Liver (tissue), 9 donors: Measurements from ENCODE around the gene PHF24. TPM values are rescaled to one million over a fixed set of nuclear protein-coding genes. Genes with fewer than 3 reads are reported as not detected.
A peak's percentile ranks its signal among the peaks of the same experiment; 100 is the strongest.

Experiments
- DNase-seq: peaks from one replicate; pipeline ENCODE4 v3.0.0-alpha.2; 2017; ENCODE audit warnings: low spot score
- H3K27ac ChIP-seq, 2 donors: one replicate each; pipeline ENCODE4 v1.7.0; 2013; ENCODE audit warnings: inconsistent platforms in 2 of 2, low read length in 2 of 2, control low read depth in 1 of 2, low read depth in 1 of 2, mild to moderate bottlenecking in 1 of 2
- H3K27me3 ChIP-seq, 4 donors: one replicate each; pipeline versions ENCODE4 v1.6.1 to v1.7.0; 2013; ENCODE audit warnings: low read length in 3 of 4, inconsistent platforms in 1 of 4, mild to moderate bottlenecking in 1 of 4, moderate library complexity in 1 of 4; ENCODE audit not compliant: control insufficient read depth in 4 of 4, insufficient read depth in 4 of 4
- H3K36me3 ChIP-seq, 4 donors: one replicate each; pipeline versions ENCODE4 v1.6.1 to v1.7.0; 2013; ENCODE audit warnings: low read length in 3 of 4, mild to moderate bottlenecking in 3 of 4, low read depth in 1 of 4, moderate library complexity in 1 of 4; ENCODE audit not compliant: control insufficient read depth in 4 of 4, insufficient read depth in 3 of 4
- H3K4me1 ChIP-seq, 4 donors: one replicate each; pipeline versions ENCODE4 v1.6.1 to v1.7.0; 2013; ENCODE audit warnings: low read length in 3 of 4, mild to moderate bottlenecking in 3 of 4, moderate library complexity in 1 of 4; ENCODE audit not compliant: control insufficient read depth in 4 of 4, insufficient read depth in 4 of 4
- H3K4me3 ChIP-seq, 3 donors: one replicate each; pipeline versions ENCODE4 v1.6.1 to v1.7.0; 2013; ENCODE audit warnings: low read length in 3 of 3, control low read depth in 1 of 3, low read depth in 1 of 3, mild to moderate bottlenecking in 1 of 3
- H3K9ac ChIP-seq, 2 donors: one replicate each; pipeline ENCODE4 v1.7.0; 2013; ENCODE audit warnings: low read length in 2 of 2, mild to moderate bottlenecking in 2 of 2, moderate library complexity in 2 of 2, control low read depth in 1 of 2, low read depth in 1 of 2
- H3K9me3 ChIP-seq, 4 donors: one replicate each; pipeline versions ENCODE4 v1.6.1 to v1.7.0; 2013; ENCODE audit warnings: low read length in 3 of 4; ENCODE audit not compliant: control insufficient read depth in 4 of 4
- ATF3 ChIP-seq: IDR thresholded peaks from 2 replicates; pipeline ENCODE4 v1.6.1; 2016; ENCODE audit warnings: antibody characterized with exemption
- EGR1 ChIP-seq, 2 donors: IDR thresholded peaks; 2 replicates each; pipeline ENCODE4 v1.6.1; 2016 to 2018; ENCODE audit warnings: antibody characterized with exemption in 2 of 2, low read depth in 2 of 2
- FOXA1 ChIP-seq: IDR thresholded peaks from 2 replicates; pipeline ENCODE4 v1.6.1; 2016; ENCODE audit warnings: antibody characterized with exemption
- FOXA2 ChIP-seq: IDR thresholded peaks from 2 replicates; pipeline ENCODE4 v1.6.1; 2016; ENCODE audit warnings: antibody characterized with exemption
- GABPA ChIP-seq, 2 donors: IDR thresholded peaks in 1 of 2; conservative IDR thresholded peaks in 1 of 2; 2 replicates each; pipeline ENCODE4 v1.6.1; 2016; ENCODE audit warnings: antibody characterized with exemption in 2 of 2, mild to moderate bottlenecking in 1 of 2, moderate library complexity in 1 of 2
- HNF4A ChIP-seq, 2 donors: conservative IDR thresholded peaks; 2 replicates each; pipeline ENCODE4 v1.6.1; 2016; ENCODE audit warnings: antibody characterized with exemption in 2 of 2, mild to moderate bottlenecking in 2 of 2
- HNF4G ChIP-seq: IDR thresholded peaks from 2 replicates; pipeline ENCODE4 v1.6.1; 2016; ENCODE audit warnings: antibody characterized with exemption
- JUND ChIP-seq, 2 donors: IDR thresholded peaks; 2 replicates each; pipeline ENCODE4 v1.6.1; 2016; ENCODE audit warnings: antibody characterized with exemption in 2 of 2
- MAX ChIP-seq: IDR thresholded peaks from 2 replicates; pipeline ENCODE4 v1.6.1; 2016; ENCODE audit warnings: antibody characterized with exemption
- NR2F2 ChIP-seq: IDR thresholded peaks from 2 replicates; pipeline ENCODE4 v1.6.1; 2016; ENCODE audit warnings: antibody characterized with exemption
- RAD21 ChIP-seq, 2 donors: IDR thresholded peaks; 2 replicates each; pipeline ENCODE4 v1.6.1; 2016; ENCODE audit warnings: antibody characterized with exemption in 2 of 2, mild to moderate bottlenecking in 2 of 2
- REST ChIP-seq: IDR thresholded peaks from 2 replicates; pipeline ENCODE4 v1.6.1; 2016; ENCODE audit warnings: antibody characterized with exemption, mild to moderate bottlenecking
- RXRA ChIP-seq, 2 donors: IDR thresholded peaks; 2 replicates each; pipeline ENCODE4 v1.6.1; 2017 to 2018; ENCODE audit warnings: antibody characterized with exemption in 2 of 2, mild to moderate bottlenecking in 1 of 2
- SP1 ChIP-seq: IDR thresholded peaks from 2 replicates; pipeline ENCODE4 v1.6.1; 2018; ENCODE audit warnings: antibody characterized with exemption, mild to moderate bottlenecking
- YY1 ChIP-seq: IDR thresholded peaks from 2 replicates; pipeline ENCODE4 v1.6.1; 2016; ENCODE audit warnings: antibody characterized with exemption, mild to moderate bottlenecking
- ZBTB33 ChIP-seq: IDR thresholded peaks from 2 replicates; pipeline ENCODE4 v1.6.1; 2016; ENCODE audit warnings: antibody characterized with exemption
- WGBS: extraction: QIAGEN DNeasy Blood & Tissue Kit; methylation state at CpG from one replicate; pipeline ENCODE4 v1.1.7; 2013; 5-methylcytosine and 5-hydroxymethylcytosine counted together
- polyA plus RNA-seq, 2 donors: library from polyadenylated mRNA; stranded (reverse) in 1 of 2; unstranded in 1 of 2; fragments of 200-250 nt in 1 of 2; fragments of >200 nt in 1 of 2; fragmentation: Nextera tagmentation in 1 of 2; extraction: Ambion mirVana in 1 of 2; gene quantifications; one replicate each; pipeline versions ENCODE4 v1.2.1 to v1.2.3, GENCODE V29; 2013 to 2015
- total RNA-seq, 2 donors: library from RNA; depleted of rRNA; stranded (reverse); fragments of >200 nt; gene quantifications; one replicate each; pipeline ENCODE4 v1.2.3, GENCODE V29; 2014
- donor health status: healthy.
- donor health status: healthy.
- donor health status: healthy.
- donor health status: healthy.
- donor health status: healthy.

The PHF24 gene
- total and polyA plus RNA-seq, 4 donors, result 0.01 to 0.17 (median 0.04) TPM

GRCh38 chr9:34996181-34996904 lies 38.3 kb downstream of the PHF24 start:
- TF ChIP-seq YY1 (no peak), ATF3 (no peak), RAD21 (IDR thresholded peaks at IDR 0.05) (no peak)
- H3K9ac ChIP-seq, result no peak overlapping the region
- H3K27ac ChIP-seq, result no peak overlapping the region
- peaks cover 0 to 2% (median 0%) of the 10 kb centered on the region in 4 donors for H3K36me3 ChIP-seq
- no peaks in the 10 kb centered on the region for H3K9me3 ChIP-seq
- H3K4me3 ChIP-seq, result no peak overlapping the region
- H3K27me3 ChIP-seq, result no peaks in the 10 kb centered on the region
- no peak for DNase-seq
- WGBS, result 98% methylated on average over 26 of the region's 26 CpGs
- peaks cover 9 to 24% (median 17%) of the 10 kb centered on the region in 4 donors for H3K4me1 ChIP-seq

- no peaks in the 10 kb centered on the region for H3K27me3 ChIP-seq
- WGBS, result 50% methylated on average over 10 of the region's 10 CpGs
- DNase-seq, result no peak
- no peak overlapping the region for H3K9ac ChIP-seq
- no peak overlapping the region for H3K4me3 ChIP-seq
- H3K36me3 ChIP-seq, result peaks cover 0 to 2% (median 0%) of the 10 kb centered on the region in 4 donors
- no peaks in the 10 kb centered on the region for H3K9me3 ChIP-seq
- TF ChIP-seq EGR1 (IDR thresholded peaks at IDR 0.05; ENCODE audit: low read depth in 2 of 2), result no peak
- peak in 1 of 2 donors; percentile 13 for TF ChIP-seq HNF4A (conservative IDR thresholded peaks at IDR 0.05)
- peak in 1 of 2 donors; percentile 24 for TF ChIP-seq RXRA (IDR thresholded peaks at IDR 0.05)
- TF ChIP-seq SP1, result peak; percentile 48
- no peak for TF ChIP-seq JUND (IDR thresholded peaks at IDR 0.05)
- TF ChIP-seq REST, result no peak
- no peak for TF ChIP-seq YY1
- peak overlapping the region in 1 of 2 donors; percentile 45 for H3K27ac ChIP-seq
- peaks cover 9 to 24% (median 17%) of the 10 kb centered on the region in 4 donors for H3K4me1 ChIP-seq
Observed at GRCh38 chr9:34996905-34997279, 38.8 kb downstream of the PHF24 start.

- DNase-seq, result no peak
- no peak for TF ChIP-seq JUND (IDR thresholded peaks at IDR 0.05)
- TF ChIP-seq REST, result no peak
- no peak for TF ChIP-seq YY1
- no peak for TF ChIP-seq GABPA (IDR thresholded peaks at IDR 0.05 in 1 of 2, conservative IDR thresholded peaks at IDR 0.05 in 1 of 2)
- peak; percentile 6 to 65 for TF ChIP-seq HNF4A (conservative IDR thresholded peaks at IDR 0.05)
- TF ChIP-seq SP1, result peak; percentile 37
- no peak for TF ChIP-seq FOXA1
- peak in 1 of 2 donors; percentile 20 for TF ChIP-seq RXRA (IDR thresholded peaks at IDR 0.05)
- no peak for TF ChIP-seq NR2F2
- TF ChIP-seq FOXA2, result no peak
- TF ChIP-seq ZBTB33, result no peak
- peak; percentile 34 for TF ChIP-seq HNF4G
- no peak for TF ChIP-seq MAX
- TF ChIP-seq RAD21 (IDR thresholded peaks at IDR 0.05), result no peak
- Histone ChIP-seq H3K27me3 (no peaks in the 10 kb centered on the region), H3K4me1 (peaks cover 9 to 24% (median 17%) of the 10 kb centered on the region in 4 donors), H3K9ac (no peak overlapping the region), H3K4me3 (no peak overlapping the region), H3K36me3 (peaks cover 0 to 2% (median 0%) of the 10 kb centered on the region in 4 donors), H3K9me3 (no peaks in the 10 kb centered on the region), H3K27ac (peak overlapping the region in 1 of 2 donors; percentile 45)
Observed at GRCh38 chr9:34997379-34997781, 39.3 kb downstream of the PHF24 start.
